ENCODE data around the gene FRMD4B. TPM values are rescaled to one million over a fixed set of nuclear protein-coding genes. Genes with fewer than 3 reads are reported as not detected.
"Not testable (repeated sequence)": the region's sequence is repeated elsewhere in the genome, so short reads cannot be mapped to it uniquely, and the experiment has no call there.

The FRMD4B gene
- total and polyA plus RNA-seq, 12 donors: 5.5 to 165 (median 17.4) TPM

- DNase-seq: peak in 1 of 7 donors; percentile 15
These were observed 59.0 kb downstream of the FRMD4B start for GRCh38 chr3:69326855-69327300.

GRCh38 chr3:69325151-69325550 is 60.7 kb downstream of the FRMD4B start:
- Histone ChIP-seq H3K27ac (no peak overlapping the region), H3K4me1 (replicated peaks in 1 of 2) (peaks cover 4 to 20% of the 10 kb centered on the region in 2 donors), H3K27me3 (no peaks in the 10 kb centered on the region), H3K4me3 (no peak overlapping the region), H3K9me3 (replicated peaks in 1 of 3) (no peaks in the 10 kb centered on the region), H3K36me3 (replicated peaks in 1 of 2) (no peaks in the 10 kb centered on the region)
- no peak for DNase-seq
- intact Hi-C loops (cut with DNase I): no loop called here
- WGBS, 4 donors: 63 to 72% (median 67%) methylated on average over 2 of the region's 2 CpGs
- TF ChIP-seq, protein P1, sequence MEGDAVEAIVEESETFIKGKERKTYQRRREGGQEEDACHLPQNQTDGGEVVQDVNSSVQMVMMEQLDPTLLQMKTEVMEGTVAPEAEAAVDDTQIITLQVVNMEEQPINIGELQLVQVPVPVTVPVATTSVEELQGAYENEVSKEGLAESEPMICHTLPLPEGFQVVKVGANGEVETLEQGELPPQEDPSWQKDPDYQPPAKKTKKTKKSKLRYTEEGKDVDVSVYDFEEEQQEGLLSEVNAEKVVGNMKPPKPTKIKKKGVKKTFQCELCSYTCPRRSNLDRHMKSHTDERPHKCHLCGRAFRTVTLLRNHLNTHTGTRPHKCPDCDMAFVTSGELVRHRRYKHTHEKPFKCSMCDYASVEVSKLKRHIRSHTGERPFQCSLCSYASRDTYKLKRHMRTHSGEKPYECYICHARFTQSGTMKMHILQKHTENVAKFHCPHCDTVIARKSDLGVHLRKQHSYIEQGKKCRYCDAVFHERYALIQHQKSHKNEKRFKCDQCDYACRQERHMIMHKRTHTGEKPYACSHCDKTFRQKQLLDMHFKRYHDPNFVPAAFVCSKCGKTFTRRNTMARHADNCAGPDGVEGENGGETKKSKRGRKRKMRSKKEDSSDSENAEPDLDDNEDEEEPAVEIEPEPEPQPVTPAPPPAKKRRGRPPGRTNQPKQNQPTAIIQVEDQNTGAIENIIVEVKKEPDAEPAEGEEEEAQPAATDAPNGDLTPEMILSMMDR (IDR thresholded peaks at IDR 0.05): no peak
- TF ChIP-seq POLR2A (IDR thresholded peaks at IDR 0.05): no peak

More at GRCh38 chr3:69326855-69327300, 59.0 kb downstream of the FRMD4B start:
- no peaks in the 10 kb centered on the region for H3K9me3 ChIP-seq (replicated peaks in 1 of 3)
- H3K27me3 ChIP-seq: no peaks in the 10 kb centered on the region
- peak overlapping the region in 2 of 5 donors; percentile 44 to 47 for H3K27ac ChIP-seq
- intact Hi-C loops (cut with DNase I): no loop called here
- no peak overlapping the region for H3K4me3 ChIP-seq
- 36 to 51% (median 42%) methylated on average over 4 of the region's 4 CpGs for WGBS, 4 donors
- peaks cover 4 to 20% of the 10 kb centered on the region in 2 donors for H3K4me1 ChIP-seq (replicated peaks in 1 of 2)
- H3K36me3 ChIP-seq (replicated peaks in 1 of 2): no peaks in the 10 kb centered on the region
- TF ChIP-seq POLR2A (IDR thresholded peaks at IDR 0.05): no peak
- TF ChIP-seq, protein P1 (IDR thresholded peaks at IDR 0.05): no peak

DNA sequence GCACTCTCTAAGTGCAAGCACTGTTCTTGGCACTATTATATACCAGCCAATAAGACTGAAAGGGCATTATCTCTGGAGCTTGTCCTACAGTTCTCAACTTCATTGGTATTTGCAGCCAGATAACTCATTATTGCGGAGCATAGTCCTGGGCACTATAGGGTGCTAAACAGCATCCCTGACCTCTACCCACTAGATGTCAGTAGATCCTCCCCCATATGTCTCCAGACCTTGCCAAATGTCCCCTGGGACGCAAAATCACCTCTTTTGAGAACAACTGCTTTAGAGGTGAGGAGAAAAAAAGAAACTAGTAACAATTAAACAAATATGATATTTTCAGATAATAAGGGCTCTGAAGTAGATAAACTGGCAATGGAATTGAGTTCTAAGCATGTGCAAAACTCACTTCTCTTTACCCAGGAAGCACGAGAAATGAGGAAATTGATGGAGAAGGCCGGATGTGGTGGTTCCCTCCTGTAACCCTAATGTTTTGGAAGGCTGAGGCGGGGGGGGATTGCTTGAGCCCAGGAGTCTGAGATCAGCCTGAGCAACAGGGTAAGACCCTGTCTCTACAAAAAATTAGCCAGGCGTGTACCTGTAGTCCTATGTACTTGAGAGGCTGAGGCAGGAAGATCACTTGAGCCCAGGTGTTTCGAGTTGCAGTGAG is 61.4 kb downstream of the FRMD4B start:
- WGBS, 4 donors: 53 to 70% (median 60%) methylated on average over 7 of the region's 7 CpGs
- no peaks in the 10 kb centered on the region for H3K36me3 ChIP-seq (replicated peaks in 1 of 2)
- TF ChIP-seq, protein P1 (IDR thresholded peaks at IDR 0.05): no peak
- no peak for TF ChIP-seq POLR2A (IDR thresholded peaks at IDR 0.05)
- no peak overlapping the region for H3K27ac ChIP-seq
- no peaks in the 10 kb centered on the region for H3K27me3 ChIP-seq
- DNase-seq: peak in 1 of 7 donors; percentile 27
- intact Hi-C loops (cut with DNase I): no loop called here
- H3K4me1 ChIP-seq (replicated peaks in 1 of 2): peaks cover 4 to 20% of the 10 kb centered on the region in 2 donors
- H3K9me3 ChIP-seq (replicated peaks in 1 of 3): no peaks in the 10 kb centered on the region
- no peak overlapping the region for H3K4me3 ChIP-seq

DNA sequence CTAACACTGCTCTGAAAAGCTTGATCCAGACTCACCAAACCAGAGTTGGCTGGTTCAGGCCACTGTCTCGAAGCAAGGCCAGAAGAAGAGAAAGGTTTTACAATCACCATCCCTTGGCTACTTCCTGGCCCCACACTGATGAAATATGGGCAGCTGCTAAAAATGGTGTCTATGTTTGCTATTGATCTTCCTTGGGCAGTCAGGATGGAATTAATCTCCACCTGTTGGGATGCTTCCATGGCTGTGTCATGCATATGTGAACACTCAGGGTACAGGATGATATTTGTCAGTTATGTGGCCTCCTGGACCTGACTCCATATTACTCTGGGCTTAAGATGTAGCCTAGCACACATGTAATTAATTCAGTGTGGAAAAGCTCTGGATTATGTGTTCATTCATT is 61.9 kb downstream of the FRMD4B start:
- Histone ChIP-seq H3K4me3 (no peak overlapping the region), H3K27ac (no peak overlapping the region), H3K36me3 (replicated peaks in 1 of 2) (no peaks in the 10 kb centered on the region), H3K9me3 (replicated peaks in 1 of 3) (no peaks in the 10 kb centered on the region), H3K27me3 (no peaks in the 10 kb centered on the region), H3K4me1 (replicated peaks in 1 of 2) (peaks cover 4 to 20% of the 10 kb centered on the region in 2 donors)
- WGBS, 4 donors: 77 to 100% (median 85%) methylated on average over 1 of the region's 1 CpG
- DNase-seq: no peak
- TF ChIP-seq, protein P1 (IDR thresholded peaks at IDR 0.05): no peak
- intact Hi-C loops (cut with DNase I): no loop called here

GRCh38 chr3:69322512-69322911 is 63.4 kb downstream of the FRMD4B start:
- H3K27ac ChIP-seq; H3K27me3 ChIP-seq; H3K9me3 ChIP-seq (replicated peaks in 1 of 3); DNase-seq; H3K4me3 ChIP-seq; H3K36me3 ChIP-seq (replicated peaks in 1 of 2); intact Hi-C loops (cut with DNase I): not testable (repeated sequence)
- peaks cover 0 to 19% of the 10 kb centered on the region in 2 donors for H3K4me1 ChIP-seq (replicated peaks in 1 of 2)
- WGBS, 4 donors: 68 to 87% (median 82%) methylated on average over 4 of the region's 4 CpGs

Data from adrenal gland (tissue), 12 donors.